Fibroblast of skin of left biceps (primary cell): ENCODE results near the gene HS2ST1.

ENCODE experiments used
- DNase-seq, 2 experiments: peaks; one replicate each; pipeline ENCODE4 v3.0.0-alpha.2; 2013; ENCODE audit warnings: low read depth in 2 of 2

The HS2ST1 gene

DNA sequence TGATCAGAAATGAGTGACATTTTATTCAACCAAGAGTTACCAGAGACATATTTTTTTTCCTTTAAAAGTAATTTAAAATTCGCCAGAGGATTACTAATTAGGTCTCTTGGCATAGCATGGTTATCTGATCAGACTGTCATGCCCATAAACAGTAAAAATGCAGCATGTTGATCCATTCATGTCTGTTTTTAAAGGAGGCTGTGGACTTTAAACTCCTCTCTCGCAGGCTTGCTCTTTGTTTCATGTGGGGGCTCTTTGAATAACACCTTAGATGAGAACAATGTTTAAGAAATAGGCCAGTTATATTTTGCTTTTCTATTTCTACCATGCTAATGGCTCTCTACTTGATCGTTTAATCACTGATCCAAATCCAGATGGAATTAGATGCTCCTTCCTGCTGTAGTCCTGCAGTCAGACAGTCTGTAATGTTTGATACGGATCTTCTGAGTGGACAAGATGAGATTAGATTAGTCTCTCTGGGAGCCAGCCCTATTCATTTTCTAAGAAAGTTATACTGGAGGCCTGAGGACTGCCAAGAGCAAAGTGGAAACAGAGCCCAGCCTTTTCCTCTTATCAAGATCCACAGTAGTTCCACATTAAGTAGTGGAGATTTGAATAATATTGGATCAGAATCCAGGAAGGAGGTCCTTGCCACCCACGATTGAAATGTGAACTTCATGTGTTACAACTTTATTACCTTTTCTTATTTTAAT, 197.4 kb downstream of the HS2ST1 start:
- DNase-seq, result no peak

DNA sequence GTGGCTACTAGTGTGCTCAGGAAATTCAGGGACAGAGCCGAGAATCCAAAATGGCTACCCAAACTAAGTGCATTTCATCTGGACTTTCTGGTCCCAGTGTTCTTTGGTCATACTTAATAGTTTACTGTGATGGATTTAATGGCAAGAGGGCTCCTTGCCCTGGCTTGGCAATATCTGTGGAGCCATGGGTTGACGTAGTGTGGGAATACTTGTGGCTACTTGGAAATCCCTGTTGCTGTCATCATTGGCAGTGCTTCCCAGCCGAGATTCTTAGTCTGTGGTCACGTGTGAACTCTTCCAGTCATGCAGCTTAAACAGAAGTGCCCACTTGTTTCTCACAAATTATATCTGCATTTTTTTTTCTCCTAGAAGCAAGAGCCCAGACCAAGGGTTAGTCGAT, 198.9 kb downstream of the HS2ST1 start:
- DNase-seq, result peak in 1 of 2 experiments; percentile 47

- peak; percentile 86 to 87 for DNase-seq
These were observed 201.0 kb downstream of the HS2ST1 start for GRCh38 chr1:87115317-87115890.

DNA sequence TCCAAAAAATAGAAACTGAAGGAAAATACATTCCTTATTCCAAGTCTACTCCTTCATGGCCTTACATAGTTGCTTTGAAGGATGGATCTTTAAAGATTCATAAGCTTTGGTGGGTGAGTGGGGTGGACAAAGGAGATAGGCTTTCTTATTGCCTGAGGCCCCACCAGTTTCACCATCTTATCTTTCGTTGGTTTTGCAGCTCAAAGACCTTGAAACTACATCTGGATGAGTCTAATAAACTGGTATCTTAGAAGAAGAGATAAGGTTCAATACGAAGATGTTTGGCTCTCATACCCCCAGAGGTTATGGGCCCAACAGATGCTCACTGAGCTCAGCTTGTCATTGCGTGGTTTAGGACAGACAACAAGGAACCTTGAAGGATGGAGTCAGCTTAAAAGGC, 201.5 kb downstream of the HS2ST1 start:
- no peak for DNase-seq

DNA sequence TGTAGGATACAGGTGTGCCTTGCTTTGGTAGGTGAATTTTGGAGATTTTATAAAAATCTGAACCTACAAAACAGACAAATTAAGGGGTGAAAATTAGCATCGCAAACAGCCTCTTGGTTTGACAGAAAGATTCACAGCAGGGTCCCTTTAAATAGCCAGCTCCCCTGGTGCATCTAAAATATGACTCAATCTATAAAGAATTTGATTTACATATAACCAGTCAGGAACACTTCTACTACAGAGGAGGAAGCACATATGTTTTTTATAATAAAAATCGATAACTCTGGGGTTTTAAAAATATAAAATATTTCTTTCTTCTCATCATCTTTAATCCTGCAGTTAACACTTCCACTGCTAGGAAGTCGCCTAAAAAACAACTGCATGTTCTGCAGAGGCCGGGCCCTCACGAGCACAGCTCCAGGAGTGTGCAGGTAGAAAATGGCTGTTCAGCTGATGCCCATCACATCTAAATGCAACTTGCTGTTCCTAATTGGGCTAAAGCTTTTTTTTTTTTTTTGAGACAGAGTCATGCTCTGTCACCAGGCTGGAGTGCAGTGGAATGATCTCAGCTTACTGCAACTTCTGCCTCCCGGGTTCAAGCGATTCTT, 203.4 kb downstream of the HS2ST1 start:
- peak in 1 of 2 experiments; percentile 47 for DNase-seq

GRCh38 chr1:87119541-87120140, 205.2 kb downstream of the HS2ST1 start:
- DNase-seq, result no peak

DNA sequence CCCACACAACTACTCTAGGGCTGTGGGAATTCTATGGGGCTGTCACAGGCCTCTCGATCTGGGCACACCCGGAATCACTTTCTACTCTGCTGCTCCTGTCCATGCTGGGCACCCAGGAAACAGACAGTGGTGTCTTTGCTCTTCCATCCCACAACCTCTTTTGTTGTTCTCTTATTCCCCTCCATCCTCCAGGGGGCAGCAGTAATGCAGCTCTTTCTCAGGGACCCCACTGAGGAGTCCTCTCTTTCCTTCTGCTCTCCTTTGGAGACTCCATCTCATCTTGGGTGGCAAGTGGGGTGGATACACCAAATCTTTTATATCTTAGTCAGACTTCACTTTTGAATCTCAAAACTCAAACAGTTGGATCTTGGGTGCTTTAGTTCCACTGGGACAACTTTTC, 206.3 kb downstream of the HS2ST1 start:
- no peak for DNase-seq

GRCh38 chr1:87121711-87122163, 207.3 kb downstream of the HS2ST1 start:
- no peak for DNase-seq

GRCh38 chr1:87122243-87122642, 207.8 kb downstream of the HS2ST1 start:
- DNase-seq, result no peak

GRCh38 chr1:87123610-87124009, 209.2 kb downstream of the HS2ST1 start:
- no peak for DNase-seq

GRCh38 chr1:87126886-87127505, 212.6 kb downstream of the HS2ST1 start:
- DNase-seq, result no peak

DNA sequence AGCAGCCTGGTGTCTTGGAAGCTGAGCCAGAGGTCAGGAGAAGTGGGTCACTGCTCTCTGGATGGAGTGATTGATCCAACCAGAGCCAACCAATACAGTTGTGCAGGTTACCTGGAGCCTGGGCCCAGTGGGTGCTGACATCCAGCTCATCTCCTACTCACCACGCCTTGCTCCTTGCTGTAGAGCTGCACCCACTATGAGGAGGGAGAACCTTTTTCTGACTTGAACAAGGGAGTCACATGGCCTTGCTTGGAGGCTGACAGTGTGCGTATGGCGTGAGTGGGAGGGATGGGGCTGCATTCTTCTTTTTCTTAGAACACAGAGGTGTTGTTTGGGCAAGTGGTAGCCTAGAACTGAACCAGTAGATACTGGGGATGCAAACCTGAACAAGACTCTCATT, 213.1 kb downstream of the HS2ST1 start:
- DNase-seq, result no peak

GRCh38 chr1:87129038-87129437, 214.6 kb downstream of the HS2ST1 start:
- DNase-seq, result no peak

DNA sequence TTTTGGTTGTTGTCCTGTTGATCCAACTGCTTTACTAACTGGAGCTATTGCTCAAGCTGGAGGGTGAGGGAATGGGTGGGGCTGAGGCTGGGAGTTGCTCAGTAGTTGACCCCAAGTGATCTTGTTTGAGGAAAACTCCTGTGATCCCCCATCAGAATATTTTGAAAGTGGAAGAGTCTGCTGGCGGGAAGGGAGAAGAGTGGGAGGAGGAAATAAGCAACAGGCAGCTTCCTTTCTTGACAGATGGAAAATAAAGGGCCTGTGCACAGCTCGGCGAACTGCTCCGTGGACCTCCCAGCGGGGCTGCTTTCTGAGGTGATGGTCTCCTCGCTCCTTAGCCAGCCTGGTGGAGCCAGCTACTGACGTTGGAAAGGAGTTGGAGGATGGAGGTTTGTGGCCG, 215.2 kb downstream of the HS2ST1 start:
- DNase-seq, result no peak

- no peak for DNase-seq
These were observed 216.0 kb downstream of the HS2ST1 start for GRCh38 chr1:87130438-87130837.

GRCh38 chr1:87131809-87132283, 217.4 kb downstream of the HS2ST1 start:
- no peak for DNase-seq

DNA sequence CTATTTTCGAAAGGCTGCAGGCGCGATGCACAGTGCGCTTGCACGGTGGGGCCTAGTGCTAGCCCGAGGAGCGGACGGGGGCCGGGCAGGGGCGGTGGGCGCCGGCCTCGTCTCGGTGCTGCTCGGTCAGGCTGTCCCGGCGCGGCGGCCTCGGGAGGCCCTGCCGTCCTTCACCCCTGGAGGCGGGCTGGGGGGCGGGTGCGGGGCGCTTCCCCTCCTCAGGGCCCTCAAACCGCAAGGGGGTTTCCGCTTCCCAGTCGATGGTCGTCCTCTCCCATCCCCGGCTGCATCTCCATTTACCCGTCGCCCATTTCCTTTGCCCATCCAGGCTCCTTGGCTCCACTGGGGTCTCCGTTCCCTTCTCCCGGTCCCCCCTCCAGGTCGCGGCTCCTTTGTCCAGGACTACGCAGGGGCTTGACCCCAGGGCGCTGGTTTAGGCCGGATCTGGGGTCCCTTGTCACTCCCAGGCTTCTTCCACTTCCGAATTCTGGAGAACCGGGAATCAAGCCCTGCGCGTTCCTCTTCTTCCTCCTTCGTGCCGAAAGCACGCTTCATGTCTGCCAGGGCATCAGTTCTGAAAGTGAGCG, 217.9 kb downstream of the HS2ST1 start:
- DNase-seq, result no peak

GRCh38 chr1:87134061-87134460, 219.6 kb downstream of the HS2ST1 start:
- no peak for DNase-seq

DNA sequence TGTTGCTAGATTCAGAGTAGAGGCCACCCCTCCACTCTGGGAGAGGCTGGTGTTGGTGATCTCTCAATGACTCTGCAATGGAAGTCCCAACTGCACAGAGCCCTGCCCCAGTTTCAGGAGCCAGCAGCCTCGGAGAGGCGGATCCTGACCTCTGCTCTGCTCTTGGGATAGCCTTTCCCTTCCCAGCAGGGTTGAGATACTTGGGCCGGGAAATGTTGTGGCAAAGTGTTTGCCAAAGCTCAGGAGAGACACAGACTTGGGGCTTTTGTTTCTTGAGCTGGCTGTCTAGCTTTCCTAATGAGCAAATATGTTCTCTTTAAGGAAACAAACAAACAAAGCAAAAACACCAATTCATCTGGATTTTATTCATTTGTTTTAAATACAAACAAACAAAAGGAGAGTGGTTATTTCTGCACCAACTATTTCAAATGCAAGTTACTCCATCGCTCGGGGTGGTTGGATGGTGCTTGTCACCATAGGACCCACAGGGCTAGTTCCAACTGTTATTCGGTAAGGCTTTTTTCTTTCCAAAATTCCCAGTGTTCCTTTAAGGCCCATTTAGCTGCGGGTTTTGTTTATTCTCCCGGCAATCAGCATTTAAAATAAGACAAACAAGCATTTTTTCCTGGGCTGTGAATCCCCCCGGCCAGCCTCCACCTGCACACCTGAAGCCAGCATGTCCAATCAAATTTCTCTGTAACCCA, 220.3 kb downstream of the HS2ST1 start:
- DNase-seq, result no peak

- DNase-seq, result no peak
These were observed 220.9 kb downstream of the HS2ST1 start for GRCh38 chr1:87135329-87135712.
